Ectodermal cell (in vitro differentiated cells): ENCODE measurements around the gene NSRP1.

Experiments used
- H3K27ac ChIP-seq: 2 replicates; pipeline ENCODE4 v1.7.0; 2013; ENCODE audit warnings: mild to moderate bottlenecking, low read depth, low read length; ENCODE audit not compliant: insufficient read depth, poor library complexity, severe bottlenecking
- H3K27me3 ChIP-seq: 2 replicates; pipeline ENCODE4 v1.7.0; 2013; ENCODE audit warnings: mild to moderate bottlenecking, low read length; ENCODE audit not compliant: insufficient read depth, control insufficient read depth, poor library complexity, severe bottlenecking
- H3K36me3 ChIP-seq: one replicate; pipeline ENCODE4 v1.7.0; 2013; ENCODE audit warnings: low read length; ENCODE audit not compliant: control insufficient read depth, insufficient read depth
- H3K4me1 ChIP-seq: one replicate; pipeline ENCODE4 v1.7.0; 2013; ENCODE audit warnings: low read length; ENCODE audit not compliant: control insufficient read depth, insufficient read depth
- H3K4me3 ChIP-seq: 2 replicates; pipeline ENCODE4 v1.7.0; 2013; ENCODE audit warnings: low read depth, low read length, control low read depth; ENCODE audit not compliant: insufficient read depth
- H3K9me3 ChIP-seq: 2 replicates; pipeline ENCODE4 v1.7.0; 2013; ENCODE audit warnings: mild to moderate bottlenecking, low read length, moderate library complexity; ENCODE audit not compliant: control insufficient read depth
- WGBS, 2 experiments: methylation state at CpG; one replicate each; pipeline ENCODE4 v1.1.7; 2013; ENCODE audit warnings: missing lambda C conversion rate in 2 of 2; 5-methylcytosine and 5-hydroxymethylcytosine counted together

NSRP1 gene

DNA sequence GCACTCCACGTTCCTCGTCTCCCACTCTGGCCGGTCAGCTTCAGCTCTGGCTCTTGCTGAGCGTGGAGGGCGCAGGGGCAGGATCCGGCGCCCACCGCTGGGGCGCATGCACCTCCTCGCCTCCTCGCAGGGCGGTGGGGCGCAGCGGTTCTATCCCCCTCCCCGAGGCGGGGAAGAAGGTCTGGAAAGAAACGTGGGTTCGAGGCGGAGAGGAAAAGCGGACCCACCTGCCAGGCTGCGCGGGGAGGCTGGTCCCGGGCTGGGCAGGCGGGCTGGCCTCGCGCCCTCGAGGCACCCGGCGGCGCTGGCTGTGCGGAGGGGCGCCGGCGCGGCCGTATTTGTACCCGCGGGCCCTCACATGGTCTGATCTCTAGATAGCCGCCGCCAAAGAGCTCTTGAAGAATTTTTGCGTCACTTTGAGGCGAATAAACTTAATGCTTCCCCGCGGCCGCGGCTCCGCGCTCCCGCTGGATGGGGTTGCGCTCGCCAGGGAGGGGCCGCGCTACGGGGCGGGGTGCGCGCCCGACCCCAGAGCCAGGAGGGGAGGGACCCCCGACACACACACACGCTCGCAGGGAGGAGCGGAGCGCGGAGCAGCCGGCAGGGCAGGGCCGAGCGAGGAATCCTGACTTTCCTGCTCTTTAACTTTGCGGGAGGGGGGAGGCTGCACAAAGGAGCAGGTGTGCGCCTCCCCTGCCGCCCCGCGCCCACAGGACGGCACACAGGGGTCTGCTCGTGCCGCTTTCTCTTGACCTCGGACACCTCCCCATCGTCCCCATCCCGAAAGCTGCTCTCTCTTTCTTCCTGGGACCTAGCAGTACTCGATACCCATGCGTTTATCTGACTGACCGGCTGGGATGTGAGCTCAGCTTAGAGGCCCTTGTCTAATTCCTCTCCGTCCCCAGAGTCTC is 119.0 kb downstream of the NSRP1 start, which contains the start of gene SLC6A4:
Gene SLC6A4, minus strand, starts transcription at position 312 of the 911 bp plus-strand sequence. CDS start 13,739 bp downstream, outside the sequence.
- H3K36me3 ChIP-seq, result no peaks in the 10 kb centered on the region
- WGBS, 2 experiments, result 6 to 7% methylated on average over 82 of the region's 82 CpGs
- H3K4me1 ChIP-seq, result peaks cover 28% of the 10 kb centered on the region
- no peak within 1 kb of the TSS for H3K27ac ChIP-seq
- H3K9me3 ChIP-seq, result no peaks in the 10 kb centered on the region
- peaks cover 91% of the 10 kb centered on the region for H3K27me3 ChIP-seq
- peak within 1 kb of the TSS; percentile 21 for H3K4me3 ChIP-seq
